Smooth muscle cell (in vitro differentiated cells): Measurements from ENCODE around the gene ZPR1. TPM values are rescaled to one million over a fixed set of nuclear protein-coding genes. Genes with fewer than 3 reads are reported as not detected.

ENCODE experiments used
- DNase-seq: peaks from one replicate; lab custom pipeline; 2025; ENCODE audit not compliant: unreplicated experiment; lab: John Stamatoyannopoulos, UW
- H2AFZ ChIP-seq: fragments of 200-600 bp; sonication (generic); 2 replicates; pipeline ENCODE4 v1.6.0; 2016; ENCODE audit warnings: antibody characterized with exemption, low read depth, mild to moderate bottlenecking
- H3F3A ChIP-seq: fragments of 200-600 bp; sonication (generic); 2 replicates; pipeline ENCODE4 v1.6.0; 2017; ENCODE audit warnings: antibody characterized with exemption, low read depth
- H3K27ac ChIP-seq: fragments of 200-600 bp; sonication (generic); 2 replicates; pipeline ENCODE4 v1.5.1; 2016; ENCODE audit warnings: low read depth, mild to moderate bottlenecking
- H3K27me3 ChIP-seq: fragments of 200-600 bp; sonication (generic); 2 replicates; pipeline ENCODE4 v1.6.1; 2016; ENCODE audit warnings: low read depth, mild to moderate bottlenecking
- H3K36me3 ChIP-seq: fragments of 200-600 bp; sonication (generic); 2 replicates; pipeline ENCODE4 v1.5.1; 2016; ENCODE audit warnings: low read depth
- H3K4me1 ChIP-seq: fragments of 200-600 bp; sonication (generic); 2 replicates; pipeline ENCODE4 v1.5.1; 2016; ENCODE audit warnings: low read depth
- H3K4me2 ChIP-seq: fragments of 200-600 bp; sonication (generic); 2 replicates; pipeline ENCODE4 v1.6.0; 2016; ENCODE audit warnings: mild to moderate bottlenecking
- H3K4me3 ChIP-seq: fragments of 200-600 bp; sonication (generic); 2 replicates; pipeline ENCODE4 v1.5.1; 2016; ENCODE audit warnings: mild to moderate bottlenecking
- H3K79me2 ChIP-seq: fragments of 200-600 bp; sonication (generic); 2 replicates; pipeline ENCODE4 v1.6.0; 2016; ENCODE audit warnings: low read depth, mild to moderate bottlenecking
- H3K9ac ChIP-seq: fragments of 200-600 bp; sonication (generic); 2 replicates; pipeline ENCODE4 v1.6.0; 2016; ENCODE audit warnings: low read depth
- H3K9me3 ChIP-seq: fragments of 200-600 bp; sonication (generic); replicated peaks from 2 replicates; pipeline ENCODE4 v1.5.1; 2016; ENCODE audit warnings: low read depth
- H4K20me1 ChIP-seq: fragments of 200-600 bp; sonication (generic); 2 replicates; pipeline ENCODE4 v1.6.0; 2016; ENCODE audit warnings: low read depth
- CTCF ChIP-seq: fragments of 200-600 bp; sonication (generic); IDR thresholded peaks from 2 replicates; pipeline ENCODE4 v1.5.1; 2017; ENCODE audit warnings: borderline replicate concordance, mild to moderate bottlenecking, antibody characterized with exemption; ENCODE audit not compliant: insufficient read depth, poor library complexity, severe bottlenecking
- WGBS: methylation state at CpG from one replicate; pipeline ENCODE4 v1.1.7; 2016; ENCODE audit warnings: low lambda C conversion rate; 5-methylcytosine and 5-hydroxymethylcytosine counted together
- polyA plus RNA-seq: library from polyadenylated mRNA; unstranded; fragments of >200 nt; fragmentation: Nextera tagmentation; extraction: Ambion mirVana; gene quantifications from 2 replicates; pipeline ENCODE4 v1.2.1, GENCODE V29; 2016
- total RNA-seq: library from RNA; depleted of rRNA; stranded (reverse); fragments of >200 nt; gene quantifications from 2 replicates; pipeline ENCODE4 v1.2.3, GENCODE V29; 2014

The ZPR1 gene
- total and polyA plus RNA-seq, 2 experiments from 2014 or later = 26.2 to 34.2 TPM

- no peaks in the 10 kb centered on the region for H3K79me2 ChIP-seq
- H2AFZ ChIP-seq = no peak overlapping the region
- H4K20me1 ChIP-seq = no peaks in the 10 kb centered on the region
- H3K9ac ChIP-seq = no peak overlapping the region
- WGBS = 74% methylated on average over 19 of the region's 19 CpGs
- H3K27ac ChIP-seq = no peak overlapping the region
- peaks cover 30% of the 10 kb centered on the region for H3K27me3 ChIP-seq
- H3K4me2 ChIP-seq = no peak overlapping the region
- no peaks in the 10 kb centered on the region for H3K36me3 ChIP-seq
- no peaks in the 10 kb centered on the region for H3F3A ChIP-seq
- no peak for TF ChIP-seq CTCF
- no peaks in the 10 kb centered on the region for H3K9me3 ChIP-seq
- peaks cover 8% of the 10 kb centered on the region for H3K4me1 ChIP-seq
- no peak for DNase-seq
- no peak overlapping the region for H3K4me3 ChIP-seq
Measured at GRCh38 chr11:116725434-116726221, 62.2 kb downstream of the ZPR1 start.

DNA sequence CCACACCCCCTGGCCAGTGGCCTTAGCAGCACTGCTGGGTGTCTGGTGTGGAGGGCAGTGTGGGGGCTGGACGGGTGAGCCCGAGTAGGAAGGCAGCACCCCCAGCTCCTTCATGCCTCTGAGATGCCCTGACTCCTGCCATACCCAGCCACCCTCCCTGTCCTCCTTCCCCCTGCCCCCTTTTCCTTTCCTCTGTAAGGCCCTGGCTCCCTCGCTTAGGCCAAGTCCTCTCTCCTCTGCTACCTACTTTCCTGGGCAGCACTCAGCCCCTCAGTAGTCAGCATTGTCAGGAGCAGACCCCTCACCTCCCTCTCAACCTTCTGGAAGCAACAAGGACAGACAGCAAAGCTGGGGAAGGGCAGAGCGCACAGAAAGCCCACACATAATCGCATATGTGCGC lies 63.0 kb downstream of the ZPR1 start:
- 66% methylated on average over 6 of the region's 6 CpGs for WGBS
- no peaks in the 10 kb centered on the region for H3F3A ChIP-seq
- no peak overlapping the region for H2AFZ ChIP-seq
- H3K4me3 ChIP-seq = no peak overlapping the region
- H4K20me1 ChIP-seq = no peaks in the 10 kb centered on the region
- H3K4me1 ChIP-seq = peaks cover 4% of the 10 kb centered on the region
- TF ChIP-seq CTCF = no peak
- no peak overlapping the region for H3K9ac ChIP-seq
- H3K4me2 ChIP-seq = no peak overlapping the region
- H3K79me2 ChIP-seq = no peaks in the 10 kb centered on the region
- H3K27me3 ChIP-seq = peaks cover 25% of the 10 kb centered on the region
- H3K36me3 ChIP-seq = no peaks in the 10 kb centered on the region
- no peak overlapping the region for H3K27ac ChIP-seq
- no peak for DNase-seq
- no peaks in the 10 kb centered on the region for H3K9me3 ChIP-seq

Other genes starting within 250 kb of the ZPR1 start
- 13.4 and 13.8 TPM in 2 replicates for gene BUD13, start 15.0 kb downstream of the ZPR1 start, total RNA-seq
- gene BUD13, start 15.0 kb downstream of the ZPR1 start, polyA plus RNA-seq = 10.9 and 15.7 TPM in 2 replicates
- gene APOA5, start 3.9 kb upstream of the ZPR1 start, total RNA-seq = not detected in 2 replicates
- gene APOA5, start 3.9 kb upstream of the ZPR1 start, polyA plus RNA-seq = not detected in 2 replicates
- gene APOA4, start 35.3 kb upstream of the ZPR1 start, total RNA-seq = not detected in 2 replicates
- 0.14 and 0.15 TPM in 2 replicates for gene APOA4, start 35.3 kb upstream of the ZPR1 start, polyA plus RNA-seq
- gene APOC3, start 41.9 kb upstream of the ZPR1 start, total RNA-seq = not detected in 2 replicates
- 0.54 and 1.1 TPM in 2 replicates for gene APOC3, start 41.9 kb upstream of the ZPR1 start, polyA plus RNA-seq
- 1.2 and 2.5 TPM in 2 replicates for gene APOA1, start 49.6 kb upstream of the ZPR1 start, total RNA-seq
- 3.2 and 3.8 TPM in 2 replicates for gene APOA1, start 49.6 kb upstream of the ZPR1 start, polyA plus RNA-seq